Endothelial cell (in vitro differentiated cells): Measurements from ENCODE around the gene KCNG2. TPM values are rescaled to one million over a fixed set of nuclear protein-coding genes. Genes with fewer than 3 reads are reported as not detected.

Source experiments
- DNase-seq: peaks from one replicate; pipeline ENCODE4 v3.0.0; 2021; ENCODE audit warnings: low spot score
- H3K27ac Mint-ChIP-seq: one replicate; pipeline ENCODE4 v1.8.0; 2021; ENCODE audit warnings: mixed read lengths, inconsistent platforms; ENCODE audit not compliant: unreplicated experiment
- H3K27me3 Mint-ChIP-seq: one replicate; pipeline ENCODE4 v1.8.0; 2021; ENCODE audit warnings: mild to moderate bottlenecking, moderate library complexity, mixed read lengths, inconsistent platforms; ENCODE audit not compliant: unreplicated experiment
- H3K36me3 Mint-ChIP-seq: one replicate; pipeline ENCODE4 v1.8.0; 2021; ENCODE audit warnings: mild to moderate bottlenecking, low read depth, mixed read lengths, inconsistent platforms; ENCODE audit not compliant: unreplicated experiment
- H3K4me1 Mint-ChIP-seq: one replicate; pipeline ENCODE4 v1.8.0; 2021; ENCODE audit warnings: mild to moderate bottlenecking, mixed read lengths, inconsistent platforms; ENCODE audit not compliant: unreplicated experiment
- H3K4me3 Mint-ChIP-seq: one replicate; pipeline ENCODE4 v1.8.0; 2021; ENCODE audit warnings: mild to moderate bottlenecking, mixed read lengths, inconsistent platforms; ENCODE audit not compliant: unreplicated experiment
- H3K9me3 Mint-ChIP-seq: one replicate; pipeline ENCODE4 v1.8.0; 2021; ENCODE audit warnings: mixed read lengths, inconsistent platforms; ENCODE audit not compliant: unreplicated experiment
- CTCF ChIP-seq: fragments of 200-600 bp; sonication (generic); IDR thresholded peaks from one replicate; pipeline ENCODE4 v1.5.0; 2021; ENCODE audit warnings: antibody characterized with exemption; ENCODE audit not compliant: unreplicated experiment
- total RNA-seq: library from RNA; stranded (reverse); fragmentation: NEBNext Ultra II Directional; extraction: Animal tissue kit (Norgen Biotek cat#: 25700); gene quantifications from one replicate; pipeline ENCODE4 v1.2.1, GENCODE V29; 2021; ENCODE audit not compliant: unreplicated experiment

The KCNG2 gene
- total RNA-seq, 1 donor from 2014 or later: 0.56 TPM

DNA sequence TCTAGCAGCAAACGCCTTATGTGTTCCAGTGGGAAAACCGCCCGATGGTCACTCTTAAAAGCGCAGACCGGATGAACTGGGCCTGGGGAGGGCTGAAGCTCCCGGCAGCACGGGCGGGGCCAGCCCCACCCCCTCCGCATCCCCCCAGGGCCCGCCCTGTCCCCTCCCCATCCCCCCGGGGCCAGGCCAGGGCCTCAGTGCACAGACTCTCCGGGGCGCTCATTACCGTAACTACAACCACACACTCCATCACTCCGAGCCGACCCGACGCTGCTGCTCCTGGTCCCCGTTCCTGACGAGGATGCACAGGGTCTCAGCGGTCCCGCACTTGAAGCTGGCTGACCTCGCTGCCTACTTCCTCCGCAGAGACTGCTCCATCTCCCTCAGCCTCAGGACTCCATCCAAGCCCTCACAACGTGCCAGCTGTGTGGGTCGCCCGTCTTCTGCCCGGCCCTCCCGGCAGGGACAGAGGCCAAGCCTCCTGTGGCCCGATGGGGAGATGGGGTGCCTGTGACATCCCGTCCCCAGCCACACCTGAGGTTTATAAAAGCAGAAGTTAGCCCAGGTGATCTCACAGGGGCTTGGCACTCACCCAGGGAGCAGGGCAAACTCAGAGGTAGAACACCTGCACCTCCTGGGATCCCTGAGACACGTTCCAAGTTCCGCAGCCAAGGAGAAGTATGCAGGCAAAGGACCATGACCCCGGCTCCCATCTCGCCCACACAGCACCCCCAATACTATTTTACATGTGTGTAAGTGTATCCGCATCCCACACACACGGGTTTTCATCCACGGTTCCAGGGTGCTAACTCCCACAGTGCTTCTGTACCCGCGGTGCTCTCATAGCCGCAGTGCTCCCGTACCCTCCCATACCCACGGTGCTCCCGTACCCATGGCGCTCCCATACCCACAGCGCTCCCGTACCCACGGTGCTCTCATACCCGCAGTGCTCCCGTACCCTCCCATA lies 117.7 kb downstream of the KCNG2 start:
- Mint-ChIP-seq H3K36me3 (peaks cover 44% of the 10 kb centered on the region), H3K27me3 (peaks cover 28% of the 10 kb centered on the region), H3K4me1 (peaks cover 9% of the 10 kb centered on the region), H3K4me3 (no peak overlapping the region), H3K9me3 (no peaks in the 10 kb centered on the region), H3K27ac (peak overlapping the region; percentile 30)
- TF ChIP-seq CTCF: no peak
- no peak for DNase-seq

GRCh38 chr18:79916128-79916494 lies 118.4 kb downstream of the KCNG2 start:
- Mint-ChIP-seq H3K4me3 (no peak overlapping the region), H3K9me3 (no peaks in the 10 kb centered on the region), H3K4me1 (peaks cover 9% of the 10 kb centered on the region), H3K27me3 (peaks cover 28% of the 10 kb centered on the region), H3K27ac (no peak overlapping the region), H3K36me3 (peaks cover 42% of the 10 kb centered on the region)
- no peak for TF ChIP-seq CTCF
- no peak for DNase-seq

DNA sequence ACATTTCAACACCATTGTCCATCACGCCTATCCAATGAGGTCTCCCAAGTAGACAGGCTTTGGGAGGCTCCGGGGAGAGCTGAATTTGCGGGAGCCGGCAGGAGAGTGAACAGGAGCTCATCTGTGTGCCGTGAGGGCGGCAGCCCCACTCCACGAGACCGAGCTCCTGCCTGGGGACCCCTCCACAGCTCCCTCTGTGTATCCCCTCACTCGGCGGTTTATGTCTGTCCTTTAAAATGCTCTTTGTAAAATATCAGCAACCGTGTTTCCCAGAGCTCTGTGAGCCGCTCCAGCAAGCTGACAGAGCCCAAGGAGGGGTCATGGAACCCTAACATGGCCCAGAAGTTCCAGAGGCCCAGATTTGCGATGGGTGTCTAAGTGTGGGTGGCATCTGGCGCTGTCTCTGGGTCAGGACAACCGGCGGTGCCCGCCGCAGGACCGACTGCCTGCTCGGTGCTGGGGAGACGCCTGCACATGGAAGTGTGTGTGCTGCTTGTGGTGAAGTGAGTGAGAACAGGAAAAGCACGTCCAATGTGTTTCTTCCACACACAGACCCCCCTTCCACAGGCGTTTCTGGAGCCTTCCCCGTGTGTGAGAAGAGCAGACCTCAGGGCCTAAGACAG lies 118.9 kb downstream of the KCNG2 start:
- H3K36me3 Mint-ChIP-seq: peaks cover 43% of the 10 kb centered on the region
- H3K4me1 Mint-ChIP-seq: peaks cover 9% of the 10 kb centered on the region
- H3K27ac Mint-ChIP-seq: peak overlapping the region; percentile 24
- peaks cover 28% of the 10 kb centered on the region for H3K27me3 Mint-ChIP-seq
- TF ChIP-seq CTCF: no peak
- DNase-seq: no peak
- no peaks in the 10 kb centered on the region for H3K9me3 Mint-ChIP-seq
- H3K4me3 Mint-ChIP-seq: no peak overlapping the region

DNA sequence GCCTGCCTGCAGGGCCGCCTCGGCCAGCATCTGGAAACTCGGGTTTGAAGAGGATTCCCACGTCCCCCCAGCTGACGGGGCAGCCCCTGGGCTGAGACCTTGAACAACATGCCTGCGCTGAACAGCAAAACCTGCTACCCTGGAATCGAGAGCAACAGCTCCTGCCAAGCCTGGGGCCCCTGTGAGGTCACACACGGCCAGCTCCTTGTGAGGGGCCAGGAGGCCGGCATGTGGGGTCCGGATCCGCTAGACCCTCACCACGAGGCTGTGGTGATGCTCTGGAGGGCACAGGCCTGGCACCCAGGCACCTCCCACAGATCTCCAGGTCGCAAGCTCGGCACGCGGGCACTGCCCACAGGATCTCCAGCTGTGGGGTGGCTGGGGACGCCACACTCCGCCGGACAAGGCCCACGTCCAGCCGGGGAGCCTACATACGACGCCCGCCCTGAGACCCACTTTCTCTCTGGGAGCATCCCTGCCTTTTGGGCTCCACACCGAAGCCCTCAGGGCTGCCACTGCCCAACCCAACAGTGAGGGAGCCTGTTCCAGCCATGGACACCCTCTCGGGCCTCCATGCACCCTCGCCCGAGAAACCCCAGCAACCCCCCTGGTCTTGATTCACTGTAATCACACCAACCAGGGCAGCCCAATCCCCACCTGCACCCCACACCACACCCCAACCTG lies 119.6 kb downstream of the KCNG2 start:
- no peak for DNase-seq

More for the DNA sequence above, 119.6 kb downstream of the KCNG2 start:
- Mint-ChIP-seq H3K4me3 (no peak overlapping the region), H3K9me3 (no peaks in the 10 kb centered on the region), H3K27ac (no peak overlapping the region), H3K4me1 (peaks cover 6% of the 10 kb centered on the region), H3K36me3 (peaks cover 43% of the 10 kb centered on the region), H3K27me3 (peaks cover 31% of the 10 kb centered on the region)
- no peak for TF ChIP-seq CTCF
